ENCODE results near the gene PALB2.
"Not testable (repeated sequence)": the region's sequence is repeated elsewhere in the genome, so short reads cannot be mapped to it uniquely, and the experiment has no call there.

Gene PALB2

DNA sequence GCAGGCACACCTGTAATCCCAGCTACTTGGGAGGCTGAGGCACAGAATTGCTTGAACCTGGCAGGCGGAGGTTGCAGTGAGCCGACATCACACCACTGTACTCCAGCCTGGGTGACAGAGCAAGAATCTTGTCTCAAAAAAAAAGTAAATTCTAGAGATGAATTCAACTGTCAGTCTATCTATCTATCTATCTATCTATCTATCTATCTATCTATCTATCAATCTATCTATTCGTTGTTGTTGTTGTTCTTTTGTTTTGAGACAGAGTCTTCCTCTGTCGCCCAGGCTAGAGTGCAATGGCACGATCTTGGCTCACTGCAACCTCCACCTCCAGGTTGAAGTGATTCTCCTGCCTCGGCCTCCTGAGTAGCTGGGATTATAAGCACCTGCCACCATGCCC is 30.2 kb downstream of the PALB2 start:
- H3K4me1 Mint-ChIP-seq (ENCODE audit: low read depth); H3K27me3 Mint-ChIP-seq; DNase-seq; H3K9me3 Mint-ChIP-seq; H3K4me3 Mint-ChIP-seq; H3K27ac Mint-ChIP-seq: not testable (repeated sequence)
- peaks cover 66% of the 10 kb centered on the region for H3K36me3 Mint-ChIP-seq (ENCODE audit: low read depth)

GRCh38 chr16:23609929-23610328 is 31.2 kb downstream of the PALB2 start:
- H3K4me3 Mint-ChIP-seq: no peak overlapping the region
- H3K27ac Mint-ChIP-seq: no peak overlapping the region
- peaks cover 64% of the 10 kb centered on the region for H3K36me3 Mint-ChIP-seq (ENCODE audit: low read depth)
- no peak for DNase-seq
- H3K9me3 Mint-ChIP-seq: no peaks in the 10 kb centered on the region
- H3K27me3 Mint-ChIP-seq: no peaks in the 10 kb centered on the region
- no peaks in the 10 kb centered on the region for H3K4me1 Mint-ChIP-seq (ENCODE audit: low read depth)

DNA sequence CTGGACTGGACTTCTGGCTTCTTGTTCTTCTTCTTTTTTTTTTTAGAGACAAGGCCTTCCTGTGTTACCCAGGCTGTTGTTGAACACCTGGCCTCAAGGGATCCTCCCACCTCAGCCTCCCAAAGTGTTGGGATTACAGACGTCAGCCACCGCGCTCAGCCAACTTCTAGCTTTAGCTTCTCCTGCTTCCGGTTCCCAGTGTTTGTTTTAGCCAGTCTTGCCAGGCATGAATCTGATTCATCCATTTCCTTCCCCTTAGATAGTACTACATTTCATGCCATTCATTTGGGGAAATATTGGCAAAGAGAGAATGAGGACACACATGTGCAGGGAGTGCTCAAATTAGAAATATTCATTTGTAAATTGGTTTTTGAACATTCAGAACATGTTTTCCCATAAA is 32.9 kb downstream of the PALB2 start:
- Mint-ChIP-seq H3K27me3 (no peaks in the 10 kb centered on the region), H3K36me3 (ENCODE audit: low read depth) (peaks cover 63% of the 10 kb centered on the region), H3K9me3 (no peaks in the 10 kb centered on the region), H3K4me1 (ENCODE audit: low read depth) (no peaks in the 10 kb centered on the region), H3K27ac (no peak overlapping the region), H3K4me3 (no peak overlapping the region)
- no peak for DNase-seq

DNA sequence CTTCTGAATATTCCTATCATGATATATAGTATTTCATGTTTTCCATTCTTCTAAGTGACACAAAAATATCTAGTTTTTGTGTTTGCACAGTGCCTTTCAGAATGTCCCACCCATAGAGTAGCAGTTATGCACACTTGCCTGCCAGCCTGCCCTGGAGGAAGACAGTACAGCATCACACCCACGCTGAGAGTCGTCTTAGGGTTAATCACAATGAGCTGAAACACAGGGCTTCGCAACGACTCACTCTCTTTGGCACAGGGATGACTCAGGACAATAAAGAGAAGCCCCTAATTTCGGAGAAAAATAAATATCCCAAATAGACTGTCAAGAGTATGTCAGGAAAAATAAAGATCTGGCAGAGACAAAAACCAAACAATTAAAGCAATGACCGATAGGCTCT is 33.4 kb downstream of the PALB2 start:
- H3K27ac Mint-ChIP-seq: no peak overlapping the region

DNA sequence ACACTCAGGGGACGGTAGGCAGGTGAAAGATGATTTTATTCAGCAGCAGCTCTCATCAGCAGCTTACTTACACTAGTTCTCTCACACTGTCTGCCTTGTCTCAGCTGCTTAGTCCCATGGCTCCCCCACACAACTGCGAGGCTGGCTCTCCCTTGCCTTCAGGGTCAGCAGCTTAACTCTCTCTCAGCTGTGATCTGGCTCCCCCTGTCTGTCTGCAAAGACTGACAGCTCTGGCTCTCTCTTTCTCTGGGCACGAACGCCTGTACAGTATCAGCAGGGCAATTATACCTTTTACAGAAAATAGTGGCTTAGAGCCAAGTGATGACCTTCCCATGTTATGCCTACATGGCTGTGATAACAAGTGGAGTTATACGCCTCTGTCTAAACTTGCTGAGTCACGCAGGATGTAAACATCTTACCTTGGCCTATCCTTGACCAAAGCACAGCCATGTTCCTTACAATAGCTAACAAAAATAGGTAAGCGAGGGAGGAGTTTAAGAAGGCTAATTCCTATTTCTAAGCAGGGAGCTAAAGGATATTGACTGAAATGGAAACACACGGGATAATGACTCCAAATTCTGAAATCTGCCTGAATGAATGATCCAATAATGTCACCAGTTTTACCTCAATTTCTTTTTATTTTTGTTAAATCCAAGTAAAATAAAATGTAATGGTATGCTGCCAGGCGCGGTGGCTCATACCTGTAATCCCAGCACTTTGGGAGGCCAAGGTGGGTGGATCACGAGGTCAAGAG is 43.9 kb downstream of the PALB2 start:
- no peak for DNase-seq

More for the DNA sequence above, 33.4 kb downstream of the PALB2 start:
- no peak for DNase-seq
- H3K4me3 Mint-ChIP-seq: no peak overlapping the region
- H3K9me3 Mint-ChIP-seq: no peaks in the 10 kb centered on the region
- peaks cover 65% of the 10 kb centered on the region for H3K36me3 Mint-ChIP-seq (ENCODE audit: low read depth)
- no peaks in the 10 kb centered on the region for H3K4me1 Mint-ChIP-seq (ENCODE audit: low read depth)
- no peaks in the 10 kb centered on the region for H3K27me3 Mint-ChIP-seq

DNA sequence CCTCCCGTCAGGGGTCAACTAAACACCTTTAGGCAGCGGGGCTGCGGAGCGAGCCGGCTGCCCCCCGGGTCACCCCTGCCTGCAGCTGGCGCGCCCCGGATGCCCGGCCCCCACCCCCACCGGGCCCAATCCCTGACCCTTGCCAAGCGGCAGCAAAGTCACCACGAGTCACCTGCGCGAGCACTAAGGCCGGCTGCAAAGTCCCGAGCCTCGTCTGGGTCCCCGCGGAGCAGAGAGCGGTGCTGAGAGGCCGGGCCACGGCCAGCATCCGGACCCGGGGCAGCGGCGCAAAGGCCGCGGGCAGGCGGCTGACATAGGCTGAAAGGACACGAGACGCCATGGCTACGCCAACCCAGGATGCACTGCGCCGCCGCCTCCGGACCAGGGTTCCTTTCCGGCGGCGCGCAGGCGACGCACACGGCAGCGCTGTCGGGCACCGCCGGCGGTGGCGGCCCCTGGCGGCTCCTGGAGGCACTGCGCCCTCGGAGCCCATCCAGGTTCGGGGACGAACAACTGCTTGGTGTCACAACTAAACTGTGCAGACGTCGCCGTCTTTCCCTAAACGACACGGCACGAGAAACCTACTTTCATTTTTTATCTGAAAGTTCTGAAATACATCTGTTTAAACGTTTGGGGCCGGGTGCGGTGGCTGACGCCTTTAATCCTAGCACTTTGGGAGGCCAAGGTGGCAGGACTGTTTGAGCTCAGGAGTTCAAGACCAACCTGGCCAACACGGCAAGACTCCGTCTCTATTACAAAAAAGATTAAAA is 45.0 kb downstream of the PALB2 start, which contains the start of gene NDUFAB1:
TSS of gene NDUFAB1 (minus strand) at position 366 of the 770 bp plus-strand sequence. CDS start at position 340, 26 bp downstream.
- Mint-ChIP-seq H3K36me3 (ENCODE audit: low read depth) (peaks cover 53% of the 10 kb centered on the region), H3K4me1 (ENCODE audit: low read depth) (peaks cover 41% of the 10 kb centered on the region), H3K9me3 (no peaks in the 10 kb centered on the region), H3K4me3 (peak within 1 kb of the TSS; percentile 88), H3K27ac (peak within 1 kb of the TSS; percentile 91), H3K27me3 (no peaks in the 10 kb centered on the region)
- peak; percentile 95 for DNase-seq

More for the DNA sequence above, 43.9 kb downstream of the PALB2 start:
- Mint-ChIP-seq H3K4me1 (ENCODE audit: low read depth) (peaks cover 34% of the 10 kb centered on the region), H3K27ac (peak overlapping the region; percentile 13), H3K36me3 (ENCODE audit: low read depth) (peaks cover 51% of the 10 kb centered on the region), H3K4me3 (no peak overlapping the region), H3K9me3 (no peaks in the 10 kb centered on the region), H3K27me3 (no peaks in the 10 kb centered on the region)

DNA sequence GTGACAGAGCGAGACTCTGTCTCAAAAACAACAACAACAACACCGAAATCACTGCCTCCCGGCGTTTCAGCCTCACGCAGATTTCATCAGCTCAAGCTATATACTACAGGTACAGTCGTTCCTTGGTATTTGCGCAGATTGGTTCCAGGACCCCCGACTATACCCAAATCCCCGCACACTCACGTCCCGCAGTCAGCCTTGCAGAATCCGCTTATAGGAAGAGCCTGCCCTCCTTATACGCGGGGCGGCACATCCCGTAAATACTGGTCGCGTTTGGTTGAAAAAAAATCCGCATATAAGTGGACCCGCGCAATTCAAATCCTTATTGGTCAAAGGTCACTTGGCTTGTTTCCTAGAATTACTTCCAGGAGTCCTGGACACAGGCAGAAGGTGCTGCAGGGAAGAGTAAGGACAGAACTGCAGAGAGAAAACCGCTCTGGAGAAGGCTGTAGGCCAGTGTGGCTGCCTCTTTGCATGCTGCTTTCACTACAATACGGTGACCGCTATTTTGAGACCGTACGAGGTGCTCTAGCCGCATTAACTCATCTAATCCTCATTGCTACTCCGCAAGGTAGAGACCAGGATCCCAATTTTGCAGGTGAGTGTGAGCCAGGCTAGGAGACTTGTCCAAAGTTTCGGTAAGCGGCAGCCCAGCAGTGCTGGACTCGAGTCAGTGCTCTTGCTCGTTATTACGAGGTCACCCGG is 45.7 kb downstream of the PALB2 start:
- peak overlapping the region; percentile 91 for H3K27ac Mint-ChIP-seq
- H3K4me3 Mint-ChIP-seq: peak overlapping the region; percentile 88
- no peaks in the 10 kb centered on the region for H3K9me3 Mint-ChIP-seq
- H3K36me3 Mint-ChIP-seq (ENCODE audit: low read depth): peaks cover 53% of the 10 kb centered on the region
- no peaks in the 10 kb centered on the region for H3K27me3 Mint-ChIP-seq
- DNase-seq: no peak
- H3K4me1 Mint-ChIP-seq (ENCODE audit: low read depth): peaks cover 41% of the 10 kb centered on the region

DNA sequence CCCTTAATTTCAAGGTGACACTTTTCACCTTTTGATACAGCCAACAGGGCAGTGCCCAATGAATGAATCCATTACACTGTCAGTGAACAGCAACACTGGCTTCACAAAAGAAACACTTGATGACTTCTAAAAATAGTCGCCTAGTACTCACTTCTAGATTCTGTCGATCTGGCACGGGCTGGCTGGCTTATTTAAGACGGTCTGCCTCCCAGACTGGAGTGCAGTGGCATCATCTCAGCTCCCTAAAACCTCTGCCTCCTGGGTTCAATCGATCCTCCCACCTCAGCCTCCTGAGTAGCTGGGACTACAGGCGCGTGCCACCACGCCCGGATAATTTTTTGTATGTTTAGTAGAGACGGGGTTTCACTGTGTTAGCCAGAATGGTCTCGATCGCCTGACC is 46.9 kb downstream of the PALB2 start:
- Mint-ChIP-seq H3K36me3 (ENCODE audit: low read depth) (peaks cover 61% of the 10 kb centered on the region), H3K27ac (peak overlapping the region; percentile 91), H3K9me3 (no peaks in the 10 kb centered on the region), H3K27me3 (no peaks in the 10 kb centered on the region), H3K4me3 (peak overlapping the region; percentile 88), H3K4me1 (ENCODE audit: low read depth) (peaks cover 43% of the 10 kb centered on the region)
- DNase-seq: no peak

DNA sequence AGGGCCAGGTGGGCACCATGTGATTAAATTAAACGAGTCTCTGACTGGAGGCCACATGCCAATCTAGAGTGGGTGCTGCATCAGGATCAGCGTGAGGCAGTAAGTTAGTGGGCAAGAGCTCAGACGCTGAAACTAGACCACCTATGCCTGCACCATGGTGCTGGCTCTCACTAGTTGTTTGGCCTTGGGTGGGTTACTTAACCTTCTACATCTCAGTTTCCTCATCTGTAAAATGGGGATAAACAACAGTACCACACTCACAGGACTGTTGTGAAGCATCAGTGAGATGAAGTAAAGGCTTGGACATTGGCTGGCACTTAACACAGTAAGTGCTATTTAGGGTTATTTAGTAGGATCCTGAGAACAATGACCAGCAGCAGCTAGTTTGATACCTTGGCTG is 50.9 kb downstream of the PALB2 start:
- no peak overlapping the region for H3K27ac Mint-ChIP-seq
- no peak overlapping the region for H3K4me3 Mint-ChIP-seq
- H3K4me1 Mint-ChIP-seq (ENCODE audit: low read depth): peaks cover 32% of the 10 kb centered on the region
- H3K36me3 Mint-ChIP-seq (ENCODE audit: low read depth): peaks cover 92% of the 10 kb centered on the region
- H3K9me3 Mint-ChIP-seq: no peaks in the 10 kb centered on the region
- no peak for DNase-seq
- H3K27me3 Mint-ChIP-seq: no peaks in the 10 kb centered on the region

- Mint-ChIP-seq H3K27me3 (no peaks in the 10 kb centered on the region), H3K27ac (no peak overlapping the region), H3K4me1 (ENCODE audit: low read depth) (peaks cover 13% of the 10 kb centered on the region), H3K9me3 (no peaks in the 10 kb centered on the region), H3K4me3 (no peak overlapping the region), H3K36me3 (ENCODE audit: low read depth) (peaks cover 91% of the 10 kb centered on the region)
- no peak for DNase-seq
These were observed 53.4 kb downstream of the PALB2 start for GRCh38 chr16:23587726-23588125.

- no peak overlapping the region for H3K4me3 Mint-ChIP-seq
- H3K27me3 Mint-ChIP-seq: no peaks in the 10 kb centered on the region
- peaks cover 2% of the 10 kb centered on the region for H3K4me1 Mint-ChIP-seq (ENCODE audit: low read depth)
- no peak for DNase-seq
- H3K36me3 Mint-ChIP-seq (ENCODE audit: low read depth): peaks cover 92% of the 10 kb centered on the region
- no peaks in the 10 kb centered on the region for H3K9me3 Mint-ChIP-seq
- H3K27ac Mint-ChIP-seq: peak overlapping the region; percentile 41
These were observed 56.7 kb downstream of the PALB2 start for GRCh38 chr16:23584186-23585076.

GRCh38 chr16:23583271-23583670 is 57.8 kb downstream of the PALB2 start:
- H3K27ac Mint-ChIP-seq; H3K4me3 Mint-ChIP-seq; DNase-seq; H3K27me3 Mint-ChIP-seq; H3K4me1 Mint-ChIP-seq (ENCODE audit: low read depth); H3K9me3 Mint-ChIP-seq: not testable (repeated sequence)
- H3K36me3 Mint-ChIP-seq (ENCODE audit: low read depth): peaks cover 92% of the 10 kb centered on the region

- Mint-ChIP-seq H3K27ac (peak overlapping the region; percentile 73), H3K4me3 (no peak overlapping the region), H3K27me3 (no peaks in the 10 kb centered on the region), H3K9me3 (no peaks in the 10 kb centered on the region), H3K36me3 (ENCODE audit: low read depth) (peaks cover 91% of the 10 kb centered on the region), H3K4me1 (ENCODE audit: low read depth) (no peaks in the 10 kb centered on the region)
- no peak for DNase-seq
These were observed 59.3 kb downstream of the PALB2 start for GRCh38 chr16:23581764-23582163.

DNA sequence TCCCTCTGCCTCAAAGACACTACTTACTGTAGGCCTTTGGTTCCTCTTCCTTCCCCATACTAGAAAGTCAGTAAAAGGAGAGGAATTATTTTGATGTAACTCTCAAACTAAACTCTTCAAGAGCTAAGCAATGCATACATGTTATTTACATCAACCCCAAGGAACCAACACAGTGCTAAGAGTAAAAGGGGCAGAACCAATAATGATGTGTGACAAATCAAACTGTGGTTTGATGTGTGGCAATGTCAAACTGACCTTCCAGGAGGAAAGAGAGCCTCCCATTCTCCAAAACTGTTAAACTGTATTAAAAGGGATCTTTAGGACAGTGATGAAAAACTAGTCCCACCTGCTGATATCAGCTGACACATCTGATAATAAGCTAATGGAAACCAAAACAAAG is 60.7 kb downstream of the PALB2 start:
- no peaks in the 10 kb centered on the region for H3K9me3 Mint-ChIP-seq
- H3K36me3 Mint-ChIP-seq (ENCODE audit: low read depth): peaks cover 91% of the 10 kb centered on the region
- H3K27ac Mint-ChIP-seq: no peak overlapping the region

More for the DNA sequence above, 60.7 kb downstream of the PALB2 start:
- Mint-ChIP-seq H3K27me3 (no peaks in the 10 kb centered on the region), H3K4me3 (no peak overlapping the region), H3K4me1 (ENCODE audit: low read depth) (no peaks in the 10 kb centered on the region)
- DNase-seq: no peak

All from activated T-cell treated with anti-CD3 and anti-CD28 coated beads, Interleukin-2, amount 50 U/mL, for 24 hours (primary cell).